HEK293 (cell line): ENCODE data around the gene TMSB4X.

Experiments
- CTCF ChIP-seq: fragments of 450-650 bp; formaldehyde crosslinking; IDR thresholded peaks from 2 replicates; pipeline ENCODE4 v1.5.1; 2016; ENCODE audit warnings: missing biosample characterization, missing genetic modification characterization
- MEIS1 ChIP-seq: sonication (generic); formaldehyde crosslinking; IDR thresholded peaks from 2 replicates; pipeline ENCODE4 v1.8.1; 2022; ENCODE audit warnings: missing genetic modification reagents, mild to moderate bottlenecking, borderline replicate concordance
- REPIN1 ChIP-seq: fragments of 450-650 bp; formaldehyde crosslinking; IDR thresholded peaks from 2 replicates; pipeline ENCODE4 v1.5.1; 2017; ENCODE audit warnings: missing biosample characterization, missing genetic modification characterization, low read depth
- SP7 ChIP-seq: fragments of 450-650 bp; formaldehyde crosslinking; IDR thresholded peaks from 2 replicates; pipeline ENCODE4 v1.5.1; 2016; ENCODE audit warnings: missing biosample characterization, missing genetic modification characterization
- ZBTB7A ChIP-seq: fragments of 450-650 bp; formaldehyde crosslinking; IDR thresholded peaks from 2 replicates; pipeline ENCODE4 v1.5.1; 2016; ENCODE audit warnings: low read depth, missing biosample characterization, missing genetic modification characterization
- ZNF350 ChIP-seq: fragments of 450-650 bp; formaldehyde crosslinking; IDR thresholded peaks from 2 replicates; pipeline ENCODE4 v1.5.0; 2017; ENCODE audit warnings: missing biosample characterization, mild to moderate bottlenecking, missing genetic modification characterization
- ZNF580 ChIP-seq: fragments of 450-650 bp; formaldehyde crosslinking; IDR thresholded peaks from 2 replicates; pipeline ENCODE4 v1.5.1; 2016; ENCODE audit warnings: missing biosample characterization, missing genetic modification characterization
- ZNF701 ChIP-seq: fragments of 450-650 bp; formaldehyde crosslinking; IDR thresholded peaks from 2 replicates; pipeline ENCODE4 v1.5.1; 2016; ENCODE audit warnings: missing biosample characterization, missing genetic modification characterization
- ZNF707 ChIP-seq: fragments of 450-650 bp; formaldehyde crosslinking; IDR thresholded peaks from 2 replicates; pipeline ENCODE4 v1.5.1; 2016; ENCODE audit warnings: missing biosample characterization, missing genetic modification characterization
- TF ChIP-seq, protein P1 (sequence below): fragments of 450-650 bp; IDR thresholded peaks from 2 replicates; pipeline ENCODE4 v1.5.1; 2018; ENCODE audit warnings: missing biosample characterization, missing genetic modification characterization

DNA sequence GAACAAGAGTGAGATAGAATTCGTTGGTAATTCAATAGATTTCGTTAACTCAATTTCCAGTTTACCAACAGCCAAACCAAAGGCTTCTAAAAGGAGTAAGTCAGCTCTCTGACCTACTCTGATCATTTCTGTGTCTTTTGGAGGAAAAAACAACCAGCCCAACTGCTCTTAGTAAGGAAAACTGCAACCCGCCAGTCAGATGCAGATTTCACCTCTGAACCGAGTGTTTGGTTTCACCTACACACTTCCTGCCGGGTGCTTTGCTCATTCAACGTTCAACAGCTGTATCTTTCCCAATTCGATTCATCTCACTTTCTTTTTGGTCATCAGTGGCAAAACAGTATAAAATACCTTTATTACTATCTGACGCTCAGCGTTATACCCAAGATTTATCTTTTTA lies 24.5 kb downstream of the TMSB4X start:
- TF ChIP-seq CTCF (tag by site-specific recombination) (no peak), ZNF707 (no peak), REPIN1 (no peak), ZNF580 (tag by site-specific recombination) (no peak), ZNF350 (no peak), ZNF701 (tag by site-specific recombination) (no peak), ZBTB7A (tag by site-specific recombination) (no peak), MEIS1 (CRISPR knock-in tag) (no peak), SP7 (tag by site-specific recombination) (no peak)
- TF ChIP-seq, protein P1, sequence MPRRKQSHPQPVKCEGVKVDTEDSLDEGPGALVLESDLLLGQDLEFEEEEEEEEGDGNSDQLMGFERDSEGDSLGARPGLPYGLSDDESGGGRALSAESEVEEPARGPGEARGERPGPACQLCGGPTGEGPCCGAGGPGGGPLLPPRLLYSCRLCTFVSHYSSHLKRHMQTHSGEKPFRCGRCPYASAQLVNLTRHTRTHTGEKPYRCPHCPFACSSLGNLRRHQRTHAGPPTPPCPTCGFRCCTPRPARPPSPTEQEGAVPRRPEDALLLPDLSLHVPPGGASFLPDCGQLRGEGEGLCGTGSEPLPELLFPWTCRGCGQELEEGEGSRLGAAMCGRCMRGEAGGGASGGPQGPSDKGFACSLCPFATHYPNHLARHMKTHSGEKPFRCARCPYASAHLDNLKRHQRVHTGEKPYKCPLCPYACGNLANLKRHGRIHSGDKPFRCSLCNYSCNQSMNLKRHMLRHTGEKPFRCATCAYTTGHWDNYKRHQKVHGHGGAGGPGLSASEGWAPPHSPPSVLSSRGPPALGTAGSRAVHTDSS (tag by site-specific recombination): no peak
